H9 (cell line): ENCODE results near the gene ACBD6. TPM values are rescaled to one million over a fixed set of nuclear protein-coding genes. Genes with fewer than 3 reads are reported as not detected.
A peak's percentile ranks its signal among the peaks of the same experiment; 100 is the strongest.

ENCODE experiments used
- DNase-seq: peaks from one replicate; pipeline ENCODE4 v3.0.0-alpha.2; 2017
- H2AFZ ChIP-seq: one replicate; pipeline ENCODE4 v1.6.1; 2013; ENCODE audit warnings: mild to moderate bottlenecking, low read length, control low read depth, moderate library complexity
- H2AK5ac ChIP-seq: 2 replicates; pipeline ENCODE4 v1.6.1; 2013; ENCODE audit warnings: low read length, control low read depth, mixed read lengths; ENCODE audit not compliant: insufficient read length
- H2BK120ac ChIP-seq: one replicate; pipeline ENCODE4 v1.6.1; 2013; ENCODE audit warnings: low read depth, mild to moderate bottlenecking, low read length, control low read depth, inconsistent platforms; ENCODE audit not compliant: poor library complexity, severe bottlenecking
- H2BK12ac ChIP-seq: 2 replicates; pipeline ENCODE4 v1.6.1; 2013; ENCODE audit warnings: low read length, control low read depth, mixed read lengths, low read depth; ENCODE audit not compliant: insufficient read length
- H2BK15ac ChIP-seq: 2 replicates; pipeline ENCODE4 v1.6.1; 2013; ENCODE audit warnings: low read depth, low read length, control low read depth
- H2BK20ac ChIP-seq: one replicate; pipeline ENCODE4 v1.6.1; 2013; ENCODE audit warnings: low read depth, mild to moderate bottlenecking, low read length, control low read depth, inconsistent platforms; ENCODE audit not compliant: poor library complexity, severe bottlenecking
- H2BK5ac ChIP-seq: 2 replicates; pipeline ENCODE4 v1.6.1; 2013; ENCODE audit warnings: low read length, control low read depth, mixed read lengths; ENCODE audit not compliant: insufficient read length
- H3K14ac ChIP-seq: 2 replicates; pipeline ENCODE4 v1.6.1; 2013; ENCODE audit warnings: low read length, control low read depth; ENCODE audit not compliant: insufficient read depth
- H3K18ac ChIP-seq: 2 replicates; pipeline ENCODE4 v1.6.1; 2013; ENCODE audit warnings: low read depth, mild to moderate bottlenecking, mixed read lengths, low read length, control low read depth; ENCODE audit not compliant: insufficient read length
- H3K23ac ChIP-seq: 2 replicates; pipeline ENCODE4 v1.6.1; 2013; ENCODE audit warnings: low read length, control low read depth, mixed read lengths, low read depth; ENCODE audit not compliant: insufficient read length
- H3K23me2 ChIP-seq: 2 replicates; pipeline ENCODE4 v1.6.1; 2013; ENCODE audit warnings: low read depth, mild to moderate bottlenecking, mixed read lengths, low read length, control low read depth; ENCODE audit not compliant: insufficient read length, poor library complexity, severe bottlenecking
- H3K27ac ChIP-seq: 2 replicates; pipeline ENCODE4 v1.5.1; 2013; ENCODE audit warnings: low read length, control low read depth, mixed read lengths, low read depth; ENCODE audit not compliant: insufficient read length
- H3K27me3 ChIP-seq: 2 replicates; pipeline ENCODE4 v1.6.1; 2013; ENCODE audit warnings: low read length, control low read depth, inconsistent platforms; ENCODE audit not compliant: insufficient read depth
- H3K4ac ChIP-seq: 2 replicates; pipeline ENCODE4 v1.6.1; 2013; ENCODE audit warnings: low read depth, mild to moderate bottlenecking, control low read depth, inconsistent platforms, low read length, moderate library complexity
- H3K4me1 ChIP-seq: 2 replicates; pipeline ENCODE4 v1.6.1; 2013; ENCODE audit warnings: low read length, control low read depth, inconsistent platforms; ENCODE audit not compliant: insufficient read depth
- H3K4me2 ChIP-seq: 2 replicates; pipeline ENCODE4 v1.6.1; 2013; ENCODE audit warnings: low read length, control low read depth, mixed read lengths; ENCODE audit not compliant: insufficient read length, insufficient read depth
- H3K56ac ChIP-seq: 2 replicates; pipeline ENCODE4 v1.6.1; 2013; ENCODE audit warnings: low read depth, mild to moderate bottlenecking, mixed read lengths, low read length, control low read depth; ENCODE audit not compliant: insufficient read length
- H3K79me1 ChIP-seq: 2 replicates; pipeline ENCODE4 v1.6.1; 2013; ENCODE audit warnings: low read depth, mild to moderate bottlenecking, moderate library complexity, low read length, control low read depth, inconsistent platforms; ENCODE audit not compliant: insufficient read depth, poor library complexity, severe bottlenecking
- H3K79me2 ChIP-seq: 2 replicates; pipeline ENCODE4 v1.6.1; 2013; ENCODE audit warnings: low read length, control low read depth, inconsistent platforms; ENCODE audit not compliant: insufficient read depth
- H3K9ac ChIP-seq: 2 replicates; pipeline ENCODE4 v1.6.1; 2013; ENCODE audit warnings: low read length, control low read depth, mixed read lengths; ENCODE audit not compliant: insufficient read length; ENCODE audit errors: extremely low read depth
- H3K9me3 ChIP-seq: one replicate; pipeline ENCODE4 v1.6.1; 2013; ENCODE audit warnings: low read depth, low read length, inconsistent platforms; ENCODE audit not compliant: control insufficient read depth
- H3T11ph ChIP-seq: one replicate; pipeline ENCODE4 v1.6.1; 2013; ENCODE audit warnings: mild to moderate bottlenecking, low read length, control low read depth, inconsistent platforms
- H4K20me1 ChIP-seq: one replicate; pipeline ENCODE4 v1.6.1; 2013; ENCODE audit not compliant: control insufficient read depth, insufficient read length, insufficient read depth
- H4K5ac ChIP-seq: 2 replicates; pipeline ENCODE4 v1.6.1; 2013; ENCODE audit warnings: low read depth, mild to moderate bottlenecking, mixed read lengths, low read length, control low read depth; ENCODE audit not compliant: insufficient read length
- H4K8ac ChIP-seq: replicated peaks from 2 replicates; pipeline ENCODE4 v1.6.1; 2013; ENCODE audit warnings: low read length, control low read depth, mixed read lengths, low read depth; ENCODE audit not compliant: insufficient read length
- H4K91ac ChIP-seq: 2 replicates; pipeline ENCODE4 v1.6.1; 2013; ENCODE audit warnings: low read depth, mild to moderate bottlenecking, moderate library complexity, mixed read lengths, low read length, control low read depth; ENCODE audit not compliant: insufficient read length
- H3K27ac Mint-ChIP-seq, 3 experiments: 2 replicates in 2 of 3; 3 replicates in 1 of 3; pipeline ENCODE4 v1.8.0; 2020 to 2021; ENCODE audit warnings: mixed read lengths in 3 of 3, mild to moderate bottlenecking in 1 of 3, moderate library complexity in 1 of 3
- H3K27me3 Mint-ChIP-seq: 2 replicates; pipeline ENCODE4 v1.8.0; 2021; ENCODE audit warnings: low read depth, mild to moderate bottlenecking, moderate library complexity, mixed read lengths
- H3K36me3 Mint-ChIP-seq, 3 experiments: 2 replicates in 2 of 3; 3 replicates in 1 of 3; pipeline ENCODE4 v1.8.0; 2020 to 2021; ENCODE audit warnings: low read depth in 3 of 3, mixed read lengths in 3 of 3; ENCODE audit not compliant: insufficient read depth in 1 of 3
- H3K4me1 Mint-ChIP-seq, 2 experiments: 2 replicates each; pipeline ENCODE4 v1.8.0; 2020; ENCODE audit warnings: mixed read lengths in 2 of 2
- H3K4me3 Mint-ChIP-seq, 2 experiments: 2 replicates in 1 of 2; 3 replicates in 1 of 2; pipeline ENCODE4 v1.8.0; 2020 to 2021; ENCODE audit warnings: mild to moderate bottlenecking in 2 of 2, mixed read lengths in 2 of 2, moderate library complexity in 1 of 2
- H3K9me3 Mint-ChIP-seq, 2 experiments: 2 replicates in 1 of 2; 3 replicates in 1 of 2; pipeline ENCODE4 v1.8.0; 2020; ENCODE audit warnings: mild to moderate bottlenecking in 2 of 2, mixed read lengths in 2 of 2, moderate library complexity in 1 of 2
- CTCF ChIP-seq: fragments of 200-600 bp; sonication (generic); conservative IDR thresholded peaks from 3 replicates; pipeline ENCODE4 v1.8.0; 2021; ENCODE audit warnings: antibody characterized with exemption, mild to moderate bottlenecking
- WGBS: extraction: QIAGEN DNeasy Blood & Tissue Kit; methylation state at CpG from one replicate; pipeline ENCODE4 v1.1.7; 2013; ENCODE audit warnings: missing lambda C conversion rate, low lambda C conversion rate, mixed read lengths; ENCODE audit not compliant: insufficient read length; ENCODE audit errors: extremely low coverage; 5-methylcytosine and 5-hydroxymethylcytosine counted together
- total RNA-seq: library from RNA; stranded (reverse); gene quantifications from 2 replicates; pipeline ENCODE4 v1.2.1, GENCODE V29; 2021

ACBD6 gene
- total RNA-seq, 1 experiment from 2014 or later, result 51.4 TPM

- Histone ChIP-seq H3K79me2 (no peaks in the 10 kb centered on the region), H3K23me2 (no peaks in the 10 kb centered on the region), H3K56ac (no peak overlapping the region), H4K5ac (no peak overlapping the region), H3K18ac (no peak overlapping the region), H4K8ac (no peak overlapping the region), H3K9me3 (no peaks in the 10 kb centered on the region), H3K4me1 (no peaks in the 10 kb centered on the region; the same call in 1 of the 2 replicates), H2BK20ac (no peak overlapping the region), H3K4ac (no peak overlapping the region), H2AK5ac (no peak overlapping the region), H3K4me2 (no peak overlapping the region), H3K14ac (no peak overlapping the region; the same call in 1 of the 2 replicates), H2BK15ac (no peak overlapping the region), H3K9ac (no peak overlapping the region), H3K27ac (no peak overlapping the region), H4K20me1 (no peaks in the 10 kb centered on the region), H3K79me1 (no peaks in the 10 kb centered on the region), H3K23ac (no peak overlapping the region), H2BK12ac (no peak overlapping the region), H4K91ac (no peak overlapping the region), H2BK120ac (no peak overlapping the region), H2AFZ (no peak overlapping the region), H3K27me3 (no peaks in the 10 kb centered on the region), H3T11ph (no peak overlapping the region), H2BK5ac (no peak overlapping the region)
- Mint-ChIP-seq H3K4me1 (peaks cover 22 to 43% of the 10 kb centered on the region in 2 experiments), H3K27ac (peak overlapping the region in 2 of 3 experiments; percentile 89 to 95; a peak in 4 of 7 replicates), H3K4me3 (no peak overlapping the region), H3K9me3 (no peaks in the 10 kb centered on the region), H3K36me3 (peaks cover 0 to 1% (median 0%) of the 10 kb centered on the region in 3 experiments; a peak in 1 of 7 replicates), H3K27me3 (peaks cover 3% of the 10 kb centered on the region)
- no peak for DNase-seq
- no CpG with 5 or more reads among the region's 18 CpGs for WGBS
- TF ChIP-seq CTCF, result no peak
Observed at GRCh38 chr1:180255536-180256340, 246.6 kb downstream of the ACBD6 start.
